ENCODE measurements around the gene URB2. TPM values are rescaled to one million over a fixed set of nuclear protein-coding genes. Genes with fewer than 3 reads are reported as not detected.

Gene URB2
- total RNA-seq, 6 donors from 2014 or later: 3.4 to 26.2 (median 7.2) TPM

- DNase-seq: no peak
- ATAC-seq (ENCODE audit: low FRiP score in 2 of 2): no peak
- Histone ChIP-seq H3K27ac (no peak overlapping the region), H3K36me3 (peaks cover 9 to 33% (median 20%) of the 10 kb centered on the region in 4 donors), H3K4me3 (no peak overlapping the region), H3K27me3 (no peaks in the 10 kb centered on the region), H3K4me1 (peaks cover 3 to 4% (median 3%) of the 10 kb centered on the region in 4 donors), H3K9me3 (no peaks in the 10 kb centered on the region)
- TF ChIP-seq EP300 (IDR thresholded peaks at IDR 0.05) (no peak), POLR2A (IDR thresholded peaks at IDR 0.05) (no peak), CTCF (IDR thresholded peaks at IDR 0.05) (no peak), POLR2AphosphoS5 (IDR thresholded peaks at IDR 0.05) (no peak)
- WGBS, 2 donors: 93 to 95% methylated on average over 5 of the region's 5 CpGs
These were observed 25.8 kb upstream of the URB2 start for GRCh38 chr1:229600229-229600628.

- no peak overlapping the region for H3K4me3 ChIP-seq
- no peaks in the 10 kb centered on the region for H3K27me3 ChIP-seq
- no peak overlapping the region for H3K27ac ChIP-seq
- peaks cover 0 to 4% (median 0%) of the 10 kb centered on the region in 4 donors for H3K4me1 ChIP-seq
- WGBS, 2 donors: 80 to 84% methylated on average over 7 of the region's 7 CpGs
- DNase-seq (no peak), ATAC-seq (ENCODE audit: low FRiP score in 2 of 2) (no peak)
- H3K9me3 ChIP-seq: no peaks in the 10 kb centered on the region
- H3K36me3 ChIP-seq: peaks cover 12 to 59% (median 37%) of the 10 kb centered on the region in 4 donors
- no peak for TF ChIP-seq CTCF (IDR thresholded peaks at IDR 0.05)
These were observed 22.6 kb upstream of the URB2 start for GRCh38 chr1:229603371-229604005.

- H3K36me3 ChIP-seq: peaks cover 6 to 83% (median 61%) of the 10 kb centered on the region in 4 donors
- no peaks in the 10 kb centered on the region for H3K9me3 ChIP-seq
- H3K4me3 ChIP-seq: no peak overlapping the region
- no peak for DNase-seq
- ATAC-seq (ENCODE audit: low FRiP score in 2 of 2): no peak
- no peak overlapping the region for H3K27ac ChIP-seq
- TF ChIP-seq POLR2AphosphoS5 (IDR thresholded peaks at IDR 0.05) (no peak), EP300 (IDR thresholded peaks at IDR 0.05) (no peak), POLR2A (IDR thresholded peaks at IDR 0.05) (no peak), CTCF (IDR thresholded peaks at IDR 0.05) (no peak)
- H3K4me1 ChIP-seq: no peaks in the 10 kb centered on the region
- WGBS, 2 donors: 94% methylated on average over 2 of the region's 2 CpGs
- H3K27me3 ChIP-seq: no peaks in the 10 kb centered on the region
These were observed 18.7 kb upstream of the URB2 start for GRCh38 chr1:229607370-229607769.

GRCh38 chr1:229608590-229608989 lies 17.5 kb upstream of the URB2 start:
- Histone ChIP-seq H3K4me3 (no peak overlapping the region), H3K36me3 (peaks cover 8 to 86% (median 63%) of the 10 kb centered on the region in 4 donors), H3K9me3 (no peaks in the 10 kb centered on the region), H3K27ac (no peak overlapping the region), H3K4me1 (no peaks in the 10 kb centered on the region), H3K27me3 (no peaks in the 10 kb centered on the region)
- DNase-seq: no peak
- ATAC-seq (ENCODE audit: low FRiP score in 2 of 2): no peak
- WGBS, 2 donors: 97 to 100% methylated on average over 2 of the region's 2 CpGs
- TF ChIP-seq CTCF (IDR thresholded peaks at IDR 0.05) (no peak), EP300 (IDR thresholded peaks at IDR 0.05) (no peak)

- Histone ChIP-seq H3K36me3 (peaks cover 4 to 53% (median 41%) of the 10 kb centered on the region in 4 donors), H3K27ac (no peak overlapping the region), H3K4me1 (no peaks in the 10 kb centered on the region), H3K27me3 (no peaks in the 10 kb centered on the region), H3K9me3 (no peaks in the 10 kb centered on the region), H3K4me3 (no peak overlapping the region)
- TF ChIP-seq EP300 (IDR thresholded peaks at IDR 0.05): no peak
- TF ChIP-seq POLR2A (IDR thresholded peaks at IDR 0.05): no peak
- TF ChIP-seq CTCF (IDR thresholded peaks at IDR 0.05): no peak
- no peak for TF ChIP-seq POLR2AphosphoS5 (IDR thresholded peaks at IDR 0.05)
- 82 to 87% methylated on average over 5 of the region's 5 CpGs for WGBS, 2 donors
- DNase-seq (no peak), ATAC-seq (ENCODE audit: low FRiP score in 2 of 2) (no peak)
These were observed 12.1 kb upstream of the URB2 start for GRCh38 chr1:229613938-229614337.
